SK-N-SH (cell line): Measurements from ENCODE around the gene KLK14. TPM values are rescaled to one million over a fixed set of nuclear protein-coding genes. Genes with fewer than 3 reads are reported as not detected.

Source experiments
- CTCF ChIA-PET: fragments of 300-600, 350-600 bp; formaldehyde crosslinking; extraction: SDS; loops from one replicate; lab custom pipeline; 2021; lab: Yijun Ruan, JAX
- POLR2A ChIA-PET: fragments of 350-600 bp; sonication (Branson Sonifier 250); formaldehyde crosslinking; extraction: SDS; loops from one replicate; lab custom pipeline; 2020; ENCODE audit warnings: antibody characterized with exemption, inconsistent platforms; lab: Yijun Ruan, JAX
- DNase-seq: peaks from one replicate; pipeline ENCODE4 v3.0.0; 2012
- H2AFZ ChIP-seq: fragments of 200-600 bp; sonication (generic); 2 replicates; pipeline ENCODE4 v1.8.1; 2016; ENCODE audit warnings: antibody characterized with exemption, mild to moderate bottlenecking, low read depth
- H3F3A ChIP-seq: fragments of 200-600 bp; sonication (generic); replicated peaks from 2 replicates; pipeline ENCODE3; 2016; ENCODE audit warnings: antibody characterized with exemption, mild to moderate bottlenecking; ENCODE audit not compliant: insufficient read depth
- H3K27ac ChIP-seq, 2 experiments: fragments of 200-500 bp in 1 of 2; fragments of 200-600 bp in 1 of 2; sonication (Bioruptor generic) in 1 of 2; sonication (generic), shearing (Covaris generic) in 1 of 2; 2 replicates each; pipeline versions ENCODE4 v1.5.1 to v1.6.1; 2014 to 2016; ENCODE audit warnings: low read depth in 2 of 2, inconsistent platforms in 1 of 2, low read length in 1 of 2, mild to moderate bottlenecking in 1 of 2, mixed read lengths in 1 of 2
- H3K27me3 ChIP-seq: fragments of 200-600 bp; sonication (generic), shearing (Covaris generic); 2 replicates; pipeline ENCODE4 v1.6.1; 2016; ENCODE audit warnings: mixed run types; ENCODE audit not compliant: insufficient read depth
- H3K36me3 ChIP-seq, 2 experiments: fragments of 200-500 bp in 1 of 2; fragments of 200-600 bp in 1 of 2; sonication (Bioruptor generic) in 1 of 2; sonication (generic) in 1 of 2; replicated peaks in 1 of 2; 2 replicates each; pipeline versions ENCODE3 to v1.5.1; 2014 to 2016; ENCODE audit warnings: low read length in 1 of 2, mild to moderate bottlenecking in 1 of 2; ENCODE audit not compliant: insufficient read depth in 2 of 2, control insufficient read depth in 1 of 2
- H3K4me1 ChIP-seq, 2 experiments: fragments of 200-500 bp in 1 of 2; fragments of 200-600 bp in 1 of 2; sonication (Bioruptor generic) in 1 of 2; sonication (generic), shearing (Covaris generic) in 1 of 2; 2 replicates each; pipeline versions ENCODE4 v1.5.1 to v1.6.1; 2014 to 2016; ENCODE audit warnings: low read depth in 1 of 2, low read length in 1 of 2, mixed run types in 1 of 2; ENCODE audit not compliant: insufficient read depth in 2 of 2, control insufficient read depth in 1 of 2
- H3K4me2 ChIP-seq: fragments of 200-600 bp; sonication (generic), shearing (Covaris generic); 2 replicates; pipeline ENCODE4 v1.6.1; 2017; ENCODE audit warnings: mixed run types
- H3K4me3 ChIP-seq, 2 experiments: fragments of 200-500 bp in 1 of 2; fragments of 200-600 bp in 1 of 2; sonication (Bioruptor generic) in 1 of 2; sonication (generic), shearing (Covaris generic) in 1 of 2; 2 replicates each; pipeline versions ENCODE4 v1.5.1 to v1.8.1; 2014 to 2016; ENCODE audit warnings: low read depth in 2 of 2, inconsistent platforms in 1 of 2, low read length in 1 of 2, mild to moderate bottlenecking in 1 of 2, mixed read lengths in 1 of 2, moderate library complexity in 1 of 2
- H3K79me2 ChIP-seq: fragments of 200-600 bp; sonication (generic); 2 replicates; pipeline ENCODE4 v1.8.1; 2017; ENCODE audit warnings: mild to moderate bottlenecking; ENCODE audit not compliant: insufficient read depth
- H3K9ac ChIP-seq: fragments of 200-600 bp; sonication (generic); 2 replicates; pipeline ENCODE4 v1.6.1; 2017; ENCODE audit warnings: mixed run types
- H3K9me2 ChIP-seq: fragments of 200-600 bp; sonication (generic); 2 replicates; pipeline ENCODE4 v1.6.1; 2017; ENCODE audit warnings: mixed run types
- H3K9me3 ChIP-seq: fragments of 200-600 bp; sonication (generic); 2 replicates; pipeline ENCODE4 v1.6.1; 2017; ENCODE audit warnings: mixed run types, mild to moderate bottlenecking, moderate library complexity
- H4K20me1 ChIP-seq: fragments of 200-600 bp; sonication (generic); 2 replicates; pipeline ENCODE4 v1.6.1; 2017; ENCODE audit warnings: mild to moderate bottlenecking, mixed run types; ENCODE audit not compliant: insufficient read depth
- CHD2 ChIP-seq: fragments of 150-350 bp; IDR thresholded peaks from 2 replicates; pipeline ENCODE4 v1.6.1; 2018; ENCODE audit warnings: low read length; ENCODE audit not compliant: partially characterized antibody
- CTCF ChIP-seq: fragments of 200-600 bp; sonication (generic); IDR thresholded peaks from 2 replicates; pipeline ENCODE4 v1.6.1; 2017; ENCODE audit warnings: antibody characterized with exemption, mild to moderate bottlenecking, moderate library complexity
- FOXJ3 ChIP-seq: sonication (generic); formaldehyde crosslinking; IDR thresholded peaks from 2 replicates; pipeline ENCODE4 v1.5.1; 2020; ENCODE audit warnings: mild to moderate bottlenecking, missing genetic modification reagents
- JUND ChIP-seq: IDR thresholded peaks from 2 replicates; pipeline ENCODE4 v1.4.0; 2012
- MXI1 ChIP-seq: IDR thresholded peaks from 2 replicates; pipeline ENCODE4 v1.6.1; 2012; ENCODE audit warnings: mild to moderate bottlenecking, low read depth, low read length, improper control_type of control experiment
- NRF1 ChIP-seq: IDR thresholded peaks from 2 replicates; pipeline ENCODE4 v1.6.1; 2012; ENCODE audit warnings: low read depth, mild to moderate bottlenecking, low read length
- RXRA ChIP-seq: IDR thresholded peaks from 2 replicates; pipeline ENCODE4 v1.4.0; 2012; ENCODE audit warnings: low read depth, mild to moderate bottlenecking, borderline replicate concordance
- SMC3 ChIP-seq: IDR thresholded peaks from 2 replicates; pipeline ENCODE4 v1.6.1; 2012; ENCODE audit warnings: low read depth, low read length, improper control_type of control experiment
- TAF1 ChIP-seq: IDR thresholded peaks from 2 replicates; pipeline ENCODE4 v1.6.1; 2012; ENCODE audit warnings: low read depth, mild to moderate bottlenecking, low read length, moderate library complexity, borderline replicate concordance
- TCF12 ChIP-seq: IDR thresholded peaks from 2 replicates; pipeline ENCODE4 v1.4.0; 2012
- TEAD4 ChIP-seq: IDR thresholded peaks from 2 replicates; pipeline ENCODE4 v1.4.0; 2012; ENCODE audit warnings: mild to moderate bottlenecking, borderline replicate concordance; ENCODE audit not compliant: insufficient read depth
- USF1 ChIP-seq: IDR thresholded peaks from 2 replicates; pipeline ENCODE4 v1.4.0; 2012; ENCODE audit warnings: low read depth, borderline replicate concordance
- ZBTB33 ChIP-seq: IDR thresholded peaks from 2 replicates; pipeline ENCODE4 v1.4.0; 2012; ENCODE audit warnings: low read depth, borderline replicate concordance
- WGBS: methylation state at CpG from one replicate; pipeline ENCODE4 v1.1.6; 2017; ENCODE audit warnings: low lambda C conversion rate; 5-methylcytosine and 5-hydroxymethylcytosine counted together
- polyA plus RNA-seq, 3 experiments: library from polyadenylated mRNA; depleted of rRNA; stranded (reverse); fragments of >200 nt; gene quantifications; 2 replicates each; pipeline ENCODE4 v1.2.3, GENCODE V29; 2012
- TF ChIP-seq, protein P1 (sequence below): fragments of 150-350 bp; IDR thresholded peaks from 2 replicates; pipeline ENCODE4 v1.6.1; 2016; ENCODE audit warnings: mild to moderate bottlenecking, low read depth, low read length
- TF ChIP-seq, protein P2 (sequence below): IDR thresholded peaks from 2 replicates; pipeline ENCODE4 v1.6.1; 2012; ENCODE audit warnings: mild to moderate bottlenecking, low read depth, low read length, moderate library complexity
- TF ChIP-seq, protein P3 (sequence below): fragments of 150-350 bp; IDR thresholded peaks from 2 replicates; pipeline ENCODE4 v1.6.1; 2017; ENCODE audit warnings: antibody characterized with exemption, low read length, low read depth, borderline replicate concordance

The KLK14 gene
- polyA plus RNA-seq, 1 of the 3 experiments (the other 2 are of a cell fraction): 0.26 TPM

- H3K9ac ChIP-seq: no peak overlapping the region
- no peaks in the 10 kb centered on the region for H3F3A ChIP-seq
- POLR2A ChIA-PET: no interaction called here
- H3K27me3 ChIP-seq: peaks cover 37% of the 10 kb centered on the region; the same call in 1 of the 2 replicates
- no peaks in the 10 kb centered on the region for H3K9me2 ChIP-seq
- no peak overlapping the region for H3K4me3 ChIP-seq
- no peaks in the 10 kb centered on the region for H3K36me3 ChIP-seq
- TF ChIP-seq JUND: no peak
- no peak for TF ChIP-seq TAF1
- 32% methylated on average over 11 of the region's 11 CpGs for WGBS
- no peaks in the 10 kb centered on the region for H3K9me3 ChIP-seq
- no peak overlapping the region for H2AFZ ChIP-seq
- DNase-seq: no peak
- H3K4me2 ChIP-seq: no peak overlapping the region
- H3K4me1 ChIP-seq: no peaks in the 10 kb centered on the region
- H4K20me1 ChIP-seq: no peaks in the 10 kb centered on the region
- CTCF ChIA-PET: interaction anchor here (1.3 kb wide), 1 partner anchor 23 kb away, joined by 4 read pairs; no protein-coding TSS in a partner anchor
- no peaks in the 10 kb centered on the region for H3K79me2 ChIP-seq
- no peak overlapping the region for H3K27ac ChIP-seq
Measured at GRCh38 chr19:51044327-51044726, 38.4 kb downstream of the KLK14 start.

DNA sequence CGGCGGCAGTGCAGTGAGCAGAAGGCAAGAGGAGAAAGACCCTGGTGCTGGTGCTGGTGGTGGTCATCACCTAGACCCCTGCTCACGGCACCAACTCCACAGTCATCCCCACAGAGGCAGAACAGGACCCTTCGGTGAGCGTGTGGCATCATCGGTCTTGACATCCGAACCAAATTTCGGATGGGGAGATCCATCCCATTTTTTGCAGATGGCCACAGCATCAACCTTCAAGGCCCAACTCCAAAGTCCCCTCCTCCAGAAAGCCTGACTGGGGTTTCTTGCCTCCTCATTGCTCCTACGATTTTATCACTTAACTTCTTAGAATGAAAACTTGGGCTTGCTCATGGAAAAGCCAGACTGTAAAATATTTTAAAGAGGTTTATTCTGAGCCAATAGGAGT lies 39.2 kb downstream of the KLK14 start:
- POLR2A ChIA-PET: no interaction called here
- TF ChIP-seq CHD2 (no peak), TCF12 (no peak), TAF1 (no peak), USF1 (no peak), CTCF (no peak), SMC3 (no peak), NRF1 (no peak), RXRA (no peak), JUND (no peak), ZBTB33 (no peak), TEAD4 (no peak), FOXJ3 (CRISPR knock-in tag) (no peak), MXI1 (no peak)
- TF ChIP-seq, protein P1, sequence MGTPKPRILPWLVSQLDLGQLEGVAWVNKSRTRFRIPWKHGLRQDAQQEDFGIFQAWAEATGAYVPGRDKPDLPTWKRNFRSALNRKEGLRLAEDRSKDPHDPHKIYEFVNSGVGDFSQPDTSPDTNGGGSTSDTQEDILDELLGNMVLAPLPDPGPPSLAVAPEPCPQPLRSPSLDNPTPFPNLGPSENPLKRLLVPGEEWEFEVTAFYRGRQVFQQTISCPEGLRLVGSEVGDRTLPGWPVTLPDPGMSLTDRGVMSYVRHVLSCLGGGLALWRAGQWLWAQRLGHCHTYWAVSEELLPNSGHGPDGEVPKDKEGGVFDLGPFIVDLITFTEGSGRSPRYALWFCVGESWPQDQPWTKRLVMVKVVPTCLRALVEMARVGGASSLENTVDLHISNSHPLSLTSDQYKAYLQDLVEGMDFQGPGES: no peak
- TF ChIP-seq, protein P2, sequence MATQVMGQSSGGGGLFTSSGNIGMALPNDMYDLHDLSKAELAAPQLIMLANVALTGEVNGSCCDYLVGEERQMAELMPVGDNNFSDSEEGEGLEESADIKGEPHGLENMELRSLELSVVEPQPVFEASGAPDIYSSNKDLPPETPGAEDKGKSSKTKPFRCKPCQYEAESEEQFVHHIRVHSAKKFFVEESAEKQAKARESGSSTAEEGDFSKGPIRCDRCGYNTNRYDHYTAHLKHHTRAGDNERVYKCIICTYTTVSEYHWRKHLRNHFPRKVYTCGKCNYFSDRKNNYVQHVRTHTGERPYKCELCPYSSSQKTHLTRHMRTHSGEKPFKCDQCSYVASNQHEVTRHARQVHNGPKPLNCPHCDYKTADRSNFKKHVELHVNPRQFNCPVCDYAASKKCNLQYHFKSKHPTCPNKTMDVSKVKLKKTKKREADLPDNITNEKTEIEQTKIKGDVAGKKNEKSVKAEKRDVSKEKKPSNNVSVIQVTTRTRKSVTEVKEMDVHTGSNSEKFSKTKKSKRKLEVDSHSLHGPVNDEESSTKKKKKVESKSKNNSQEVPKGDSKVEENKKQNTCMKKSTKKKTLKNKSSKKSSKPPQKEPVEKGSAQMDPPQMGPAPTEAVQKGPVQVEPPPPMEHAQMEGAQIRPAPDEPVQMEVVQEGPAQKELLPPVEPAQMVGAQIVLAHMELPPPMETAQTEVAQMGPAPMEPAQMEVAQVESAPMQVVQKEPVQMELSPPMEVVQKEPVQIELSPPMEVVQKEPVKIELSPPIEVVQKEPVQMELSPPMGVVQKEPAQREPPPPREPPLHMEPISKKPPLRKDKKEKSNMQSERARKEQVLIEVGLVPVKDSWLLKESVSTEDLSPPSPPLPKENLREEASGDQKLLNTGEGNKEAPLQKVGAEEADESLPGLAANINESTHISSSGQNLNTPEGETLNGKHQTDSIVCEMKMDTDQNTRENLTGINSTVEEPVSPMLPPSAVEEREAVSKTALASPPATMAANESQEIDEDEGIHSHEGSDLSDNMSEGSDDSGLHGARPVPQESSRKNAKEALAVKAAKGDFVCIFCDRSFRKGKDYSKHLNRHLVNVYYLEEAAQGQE: no peak
- TF ChIP-seq, protein P3, sequence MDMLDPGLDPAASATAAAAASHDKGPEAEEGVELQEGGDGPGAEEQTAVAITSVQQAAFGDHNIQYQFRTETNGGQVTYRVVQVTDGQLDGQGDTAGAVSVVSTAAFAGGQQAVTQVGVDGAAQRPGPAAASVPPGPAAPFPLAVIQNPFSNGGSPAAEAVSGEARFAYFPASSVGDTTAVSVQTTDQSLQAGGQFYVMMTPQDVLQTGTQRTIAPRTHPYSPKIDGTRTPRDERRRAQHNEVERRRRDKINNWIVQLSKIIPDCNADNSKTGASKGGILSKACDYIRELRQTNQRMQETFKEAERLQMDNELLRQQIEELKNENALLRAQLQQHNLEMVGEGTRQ: no peak

More for the DNA sequence above, 39.2 kb downstream of the KLK14 start:
- DNase-seq: no peak
- Histone ChIP-seq H3K4me3 (no peak overlapping the region), H4K20me1 (no peaks in the 10 kb centered on the region), H3K9me2 (no peaks in the 10 kb centered on the region), H3K79me2 (no peaks in the 10 kb centered on the region), H2AFZ (no peak overlapping the region), H3K4me1 (no peaks in the 10 kb centered on the region), H3F3A (no peaks in the 10 kb centered on the region), H3K27ac (no peak overlapping the region), H3K9me3 (no peaks in the 10 kb centered on the region), H3K36me3 (no peaks in the 10 kb centered on the region), H3K4me2 (no peak overlapping the region), H3K27me3 (peaks cover 37% of the 10 kb centered on the region; the same call in 1 of the 2 replicates), H3K9ac (no peak overlapping the region)
- CTCF ChIA-PET: interaction anchor here (0.9 to 1.3 kb wide), 2 partner anchors 22 to 26 kb away, joined by 4 read pairs; no protein-coding TSS in a partner anchor
- 11% methylated on average over 3 of the region's 9 CpGs for WGBS
